Stimulated activated CD8-positive, alpha-beta memory T cell treated with anti-CD3 and anti-CD28 coated beads, Interleukin-15, amount 100 ng/mL, for 4 hours (primary cell): ENCODE results near the gene STAG2.
"Not testable (repeated sequence)": the region's sequence is repeated elsewhere in the genome, so short reads cannot be mapped to it uniquely, and the experiment has no call there.

Experiments used
- DNase-seq, 2 donors: peaks; one replicate each; pipeline ENCODE4 v3.0.0-alpha.2; 2020; ENCODE audit warnings: low read depth in 2 of 2

Gene STAG2

GRCh38 chrX:123961268-123962005 is at the start of gene STAG2:
TSS of gene STAG2 (plus strand) at chrX:123961706. CDS start at chrX:124022628, 60,922 bp downstream.
- DNase-seq: peak; percentile 18 to 26

GRCh38 chrX:123917069-123917468 is 44.4 kb upstream of the STAG2 start:
- no peak for DNase-seq

GRCh38 chrX:123918106-123918721 is 43.3 kb upstream of the STAG2 start:
- no peak for DNase-seq

- no peak for DNase-seq
Observed at GRCh38 chrX:123920105-123920785, 41.3 kb upstream of the STAG2 start.

- DNase-seq: no peak
Observed at GRCh38 chrX:123923211-123923610, 38.3 kb upstream of the STAG2 start.

- DNase-seq: no peak
Observed at GRCh38 chrX:123924186-123924585, 37.3 kb upstream of the STAG2 start.

GRCh38 chrX:123927845-123928244 is 33.7 kb upstream of the STAG2 start:
- no peak for DNase-seq

GRCh38 chrX:123932055-123932454 is 29.5 kb upstream of the STAG2 start:
- DNase-seq: not testable (repeated sequence)

GRCh38 chrX:123943074-123943473 is 18.4 kb upstream of the STAG2 start:
- DNase-seq: no peak

GRCh38 chrX:123943488-123943887 is 18.0 kb upstream of the STAG2 start:
- no peak for DNase-seq

- no peak for DNase-seq
Observed at GRCh38 chrX:123949846-123950245, 11.7 kb upstream of the STAG2 start.

- no peak for DNase-seq
Observed at GRCh38 chrX:123959281-123960063, 2.0 kb upstream of the STAG2 start.

GRCh38 chrX:123960956-123961267 is 594 bp upstream of the STAG2 start:
- DNase-seq: no peak

- no peak for DNase-seq
Observed at GRCh38 chrX:123962006-123962467, 531 bp downstream of the STAG2 start.

GRCh38 chrX:123962794-123963373 is 1.4 kb downstream of the STAG2 start:
- DNase-seq: peak; percentile 63 to 73

GRCh38 chrX:123964156-123964834 is 2.8 kb downstream of the STAG2 start:
- DNase-seq: no peak

GRCh38 chrX:123965712-123966111 is 4.2 kb downstream of the STAG2 start:
- DNase-seq: no peak

GRCh38 chrX:123967497-123967896 is 6.0 kb downstream of the STAG2 start:
- DNase-seq: no peak

- DNase-seq: no peak
Observed at GRCh38 chrX:123968383-123969050, 7.0 kb downstream of the STAG2 start.

GRCh38 chrX:123971982-123972381 is 10.5 kb downstream of the STAG2 start:
- no peak for DNase-seq

- DNase-seq: no peak
Observed at GRCh38 chrX:123973921-123974320, 12.4 kb downstream of the STAG2 start.
